GM20431 (cell line): ENCODE measurements around the gene NPIPA7.
"Not testable (repeated sequence)": the region's sequence is repeated elsewhere in the genome, so short reads cannot be mapped to it uniquely, and the experiment has no call there.

Experiments used
- in situ Hi-C: fragments of 300-500 bp; cut with MseI, MboI; formaldehyde crosslinking; loops from one replicate; pipeline ENCODE4 v1.15.0; 2020; ENCODE audit warnings: low sequenced_read_pairs; ENCODE audit not compliant: unreplicated experiment

The NPIPA7 gene

DNA sequence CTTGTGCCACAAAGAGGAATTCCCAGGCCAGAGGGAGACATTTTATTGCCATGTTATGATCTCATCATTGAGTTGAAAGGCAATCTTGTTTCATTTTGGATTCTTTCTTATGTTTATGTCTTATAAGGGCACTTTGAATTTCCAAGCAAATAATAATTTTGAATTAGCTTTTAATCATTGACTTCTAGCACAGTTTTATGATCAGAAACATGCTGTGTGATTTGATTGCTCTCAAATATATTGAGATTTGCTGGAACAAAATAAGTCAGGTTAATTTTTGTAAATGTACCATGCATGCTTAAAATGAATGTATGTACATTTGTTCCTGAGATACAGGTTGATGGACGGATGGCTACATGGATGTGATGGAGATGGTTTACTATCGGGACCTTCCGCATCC is at the start of gene NPIPA7:
TSS of gene NPIPA7 (plus strand) at position 301 of the 400 bp plus-strand sequence. CDS start 105 bp downstream, outside the sequence.
- in situ Hi-C loops = not testable (repeated sequence)

DNA sequence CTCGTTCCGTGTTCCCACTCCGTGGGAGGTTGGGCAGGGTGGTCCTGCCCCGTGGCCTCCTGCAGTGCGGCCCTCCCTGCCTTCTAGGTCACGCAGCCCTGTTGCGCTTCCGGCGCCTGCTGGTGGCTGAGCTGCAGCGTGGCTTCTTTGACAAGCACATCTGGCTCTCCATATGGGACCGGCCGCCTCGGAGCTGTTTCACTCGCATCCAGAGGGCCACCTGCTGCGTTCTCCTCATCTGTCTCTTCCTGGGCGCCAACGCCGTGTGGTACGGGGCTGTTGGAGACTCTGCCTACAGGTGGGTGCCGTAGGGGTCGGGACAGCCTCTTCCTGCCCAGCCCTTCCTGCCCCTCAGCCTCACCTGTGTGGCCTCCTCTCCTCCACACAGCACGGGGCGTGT is 47.5 kb upstream of the NPIPA7 start:
- in situ Hi-C loops = not testable (repeated sequence)

DNA sequence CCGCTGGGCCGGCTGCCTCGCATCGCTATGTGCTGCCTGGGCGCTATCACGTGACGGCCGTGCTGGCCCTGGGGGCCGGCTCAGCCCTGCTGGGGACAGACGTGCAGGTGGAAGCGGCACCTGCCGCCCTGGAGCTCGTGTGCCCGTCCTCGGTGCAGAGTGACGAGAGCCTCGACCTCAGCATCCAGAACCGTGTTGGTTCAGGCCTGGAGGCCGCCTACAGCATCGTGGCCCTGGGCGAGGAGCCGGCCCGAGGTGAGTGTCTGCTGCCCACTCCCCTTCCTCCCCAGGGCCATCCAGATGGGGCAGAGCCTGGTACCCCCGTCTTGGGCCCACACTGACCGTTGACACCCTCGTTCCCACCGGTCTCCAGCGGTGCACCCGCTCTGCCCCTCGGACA is 21.4 kb upstream of the NPIPA7 start:
- in situ Hi-C loops = not testable (repeated sequence)

DNA sequence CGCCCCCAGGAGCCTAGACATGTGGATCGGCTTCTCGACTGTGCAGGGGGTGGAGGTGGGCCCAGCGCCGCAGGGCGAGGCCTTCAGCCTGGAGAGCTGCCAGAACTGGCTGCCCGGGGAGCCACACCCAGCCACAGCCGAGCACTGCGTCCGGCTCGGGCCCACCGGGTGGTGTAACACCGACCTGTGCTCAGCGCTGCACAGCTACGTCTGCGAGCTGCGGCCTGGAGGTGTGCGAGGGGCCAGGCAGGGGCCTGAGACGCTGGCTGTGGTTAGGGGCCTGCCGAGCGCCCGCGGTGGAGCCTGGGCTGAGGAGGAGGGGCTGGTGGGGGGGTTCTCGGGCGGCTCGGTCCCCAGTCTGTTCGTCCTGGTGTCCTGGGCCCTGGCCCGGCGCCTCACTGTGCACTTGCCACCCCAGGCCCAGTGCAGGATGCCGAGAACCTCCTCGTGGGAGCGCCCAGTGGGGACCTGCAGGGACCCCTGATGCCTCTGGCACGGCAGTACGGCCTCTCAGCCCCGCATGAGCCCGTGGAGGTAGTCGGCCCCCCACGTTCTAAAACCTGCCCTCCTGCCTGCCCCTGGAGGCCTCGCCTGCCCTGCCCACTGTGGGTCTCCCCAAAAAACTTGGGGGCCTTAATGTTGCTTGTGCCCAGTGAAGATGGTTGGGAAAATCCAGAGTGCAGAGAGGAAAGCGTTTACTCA is 20.2 kb upstream of the NPIPA7 start:
- in situ Hi-C loops = not testable (repeated sequence)

DNA sequence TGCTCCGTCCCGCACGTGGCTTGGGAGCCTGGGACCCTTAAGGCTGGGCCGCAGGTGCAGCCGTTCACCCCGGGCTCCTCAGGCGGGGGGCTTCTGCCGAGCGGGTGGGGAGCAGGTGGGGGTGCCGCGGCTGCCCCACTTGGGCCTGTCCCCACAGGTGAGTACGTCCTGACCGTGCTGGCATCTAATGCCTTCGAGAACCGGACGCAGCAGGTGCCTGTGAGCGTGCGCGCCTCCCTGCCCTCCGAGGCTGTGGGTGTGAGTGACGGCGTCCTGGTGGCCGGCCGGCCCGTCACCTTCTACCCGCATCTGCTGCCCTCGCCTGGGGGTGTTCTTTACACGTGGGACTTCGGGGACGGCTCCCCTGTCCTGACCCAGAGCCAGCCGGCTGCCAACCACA is 15.3 kb upstream of the NPIPA7 start:
- in situ Hi-C loops = not testable (repeated sequence)

DNA sequence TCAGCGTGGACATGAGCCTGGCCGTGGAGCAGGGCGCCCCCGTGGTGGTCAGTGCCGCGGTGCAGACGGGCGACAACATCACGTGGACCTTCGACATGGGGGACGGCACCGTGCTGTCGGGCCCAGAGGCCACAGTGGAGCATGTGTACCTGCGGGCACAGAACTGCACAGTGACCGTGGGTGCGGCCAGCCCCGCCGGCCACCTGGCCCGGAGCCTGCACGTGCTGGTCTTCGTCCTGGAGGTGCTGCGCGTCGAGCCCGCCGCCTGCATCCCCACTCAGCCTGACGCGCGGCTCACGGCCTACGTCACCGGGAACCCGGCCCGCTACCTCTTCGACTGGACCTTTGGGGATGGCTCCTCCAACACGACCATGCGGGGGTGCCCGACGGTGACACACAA is 14.8 kb upstream of the NPIPA7 start:
- in situ Hi-C loops = not testable (repeated sequence)

DNA sequence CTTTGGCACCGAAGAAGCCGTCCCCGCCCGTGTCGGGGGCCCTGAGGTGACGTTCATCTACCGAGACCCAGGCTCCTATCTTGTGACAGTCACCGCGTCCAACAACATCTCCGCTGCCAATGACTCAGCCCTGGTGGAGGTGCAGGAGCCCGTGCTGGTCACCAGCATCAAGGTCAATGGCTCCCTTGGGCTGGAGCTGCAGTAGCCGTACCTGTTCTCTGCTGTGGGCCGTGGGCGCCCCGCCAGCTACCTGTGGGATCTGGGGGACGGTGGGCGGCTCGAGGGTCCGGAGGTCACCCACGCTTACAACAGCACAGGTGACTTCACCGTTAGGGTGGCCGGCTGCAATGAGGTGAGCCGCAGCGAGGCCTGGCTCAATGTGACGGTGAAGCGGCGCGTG is 14.2 kb upstream of the NPIPA7 start:
- in situ Hi-C loops = not testable (repeated sequence)

DNA sequence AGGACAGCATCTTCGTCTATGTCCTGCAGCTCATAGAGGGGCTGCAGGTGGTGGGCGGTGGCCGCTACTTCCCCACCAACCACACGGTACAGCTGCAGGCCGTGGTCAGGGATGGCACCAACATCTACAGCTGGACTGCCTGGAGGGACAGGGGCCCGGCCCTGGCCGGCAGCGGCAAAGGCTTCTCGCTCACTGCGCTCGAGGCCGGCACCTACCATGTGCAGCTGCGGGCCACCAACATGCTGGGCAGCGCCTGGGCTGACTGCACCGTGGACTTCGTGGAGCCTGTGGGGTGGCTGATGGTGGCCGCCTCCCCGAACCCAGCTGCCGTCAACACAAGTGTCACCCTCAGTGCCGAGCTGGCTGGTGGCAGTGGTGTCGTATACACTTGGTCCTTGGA is 13.6 kb upstream of the NPIPA7 start:
- in situ Hi-C loops = not testable (repeated sequence)

DNA sequence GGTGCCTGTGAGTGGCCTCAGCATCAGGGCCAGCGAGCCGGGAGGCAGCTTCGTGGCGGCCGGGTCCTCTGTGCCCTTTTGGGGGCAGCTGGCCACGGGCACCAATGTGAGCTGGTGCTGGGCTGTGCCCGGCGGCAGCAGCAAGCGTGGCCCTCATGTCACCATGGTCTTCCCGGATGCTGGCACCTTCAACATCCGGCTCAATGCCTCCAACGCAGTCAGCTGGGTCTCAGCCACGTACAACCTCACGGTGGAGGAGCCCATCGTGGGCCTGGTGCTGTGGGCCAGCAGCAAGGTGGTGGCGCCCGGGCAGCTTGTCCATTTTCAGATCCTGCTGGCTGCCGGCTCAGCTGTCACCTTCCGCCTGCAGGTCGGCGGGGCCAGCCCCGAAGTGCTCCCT is 13.1 kb upstream of the NPIPA7 start:
- in situ Hi-C loops = not testable (repeated sequence)

DNA sequence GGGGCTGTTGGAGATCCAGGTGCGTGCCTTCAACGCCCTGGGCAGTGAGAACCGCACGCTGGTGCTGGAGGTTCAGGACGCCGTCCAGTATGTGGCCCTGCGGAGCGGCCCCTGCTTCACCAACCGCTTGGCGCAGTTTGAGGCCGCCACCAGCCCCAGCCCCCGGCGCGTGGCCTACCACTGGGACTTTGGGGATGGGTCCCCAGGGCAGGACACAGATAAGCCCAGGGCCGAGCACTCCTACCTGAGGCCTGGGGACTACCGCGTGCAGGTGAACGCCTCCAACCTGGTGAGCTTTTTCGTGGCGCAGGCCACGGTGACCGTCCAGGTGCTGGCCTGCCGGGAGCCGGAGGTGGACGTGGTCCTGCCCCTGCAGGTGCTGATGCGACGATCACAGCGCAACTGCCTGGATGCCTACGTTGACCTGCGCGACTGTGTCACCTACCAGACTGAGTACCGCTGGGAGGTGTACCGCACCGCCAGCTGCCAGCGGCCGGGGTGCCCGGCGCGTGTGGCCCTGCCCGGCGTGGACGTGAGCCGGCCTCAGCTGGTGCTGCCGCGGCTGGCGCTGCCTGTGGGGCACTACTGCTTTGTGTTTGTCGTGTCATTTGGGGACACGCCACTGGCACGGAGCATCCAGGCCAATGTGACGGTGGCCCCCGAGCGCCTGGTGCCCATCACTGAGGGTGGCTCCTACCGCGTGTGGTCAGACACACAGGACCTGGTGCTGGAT is 12.2 kb upstream of the NPIPA7 start:
- in situ Hi-C loops = not testable (repeated sequence)

DNA sequence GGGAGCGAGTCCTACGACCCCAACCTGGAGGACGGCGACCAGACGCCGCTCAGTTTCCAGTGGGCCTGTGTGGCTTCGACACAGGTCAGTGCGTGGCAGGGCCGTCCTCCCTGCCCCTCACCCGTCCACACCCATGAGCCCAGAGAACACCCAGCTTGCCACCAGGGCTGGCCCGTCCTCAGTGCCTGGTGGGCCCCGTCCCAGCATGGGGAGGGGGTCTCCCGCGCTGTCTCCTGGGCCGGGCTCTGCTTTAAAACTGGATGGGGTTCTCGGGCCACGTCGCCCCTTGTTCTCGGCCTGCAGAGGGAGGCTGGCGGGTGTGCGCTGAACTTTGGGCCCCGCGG is 11.7 kb upstream of the NPIPA7 start:
- in situ Hi-C loops = not testable (repeated sequence)

DNA sequence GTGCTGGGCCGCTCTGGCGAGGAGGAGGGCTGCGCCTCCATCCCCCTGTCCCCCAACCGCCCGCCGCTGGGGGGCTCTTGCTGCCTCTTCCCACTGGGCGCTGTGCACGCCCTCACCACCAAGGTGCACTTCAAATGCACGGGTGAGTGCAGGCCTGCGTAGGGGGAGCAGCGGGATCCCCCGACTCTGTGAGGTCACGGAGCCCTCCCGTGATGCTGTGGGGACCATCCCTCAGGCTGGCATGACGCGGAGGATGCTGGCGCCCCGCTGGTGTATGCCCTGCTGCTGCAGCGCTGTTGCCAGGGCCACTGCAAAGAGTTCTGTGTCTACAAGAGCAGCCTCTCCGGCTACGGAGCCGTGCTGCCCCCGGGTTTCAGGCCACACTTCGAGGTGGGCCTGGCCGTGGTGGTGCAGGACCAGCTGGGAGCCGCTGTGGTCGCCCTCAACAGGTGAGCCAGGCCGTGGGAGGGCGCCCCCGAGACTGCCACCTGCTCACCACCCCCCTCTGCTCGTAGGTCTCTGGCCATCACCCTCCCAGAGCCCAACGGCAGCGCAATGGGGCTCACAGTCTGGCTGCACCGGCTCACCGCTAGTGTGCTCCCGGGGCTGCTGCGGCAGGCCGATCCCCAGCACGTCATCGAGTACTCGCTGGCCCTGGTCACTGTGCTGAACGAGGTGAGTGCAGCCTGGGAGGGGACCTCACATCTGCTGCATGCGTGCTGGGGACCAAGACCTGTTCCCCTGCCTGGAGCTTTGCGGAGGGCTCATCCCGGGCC is 9.7 kb upstream of the NPIPA7 start:
- in situ Hi-C loops = not testable (repeated sequence)

DNA sequence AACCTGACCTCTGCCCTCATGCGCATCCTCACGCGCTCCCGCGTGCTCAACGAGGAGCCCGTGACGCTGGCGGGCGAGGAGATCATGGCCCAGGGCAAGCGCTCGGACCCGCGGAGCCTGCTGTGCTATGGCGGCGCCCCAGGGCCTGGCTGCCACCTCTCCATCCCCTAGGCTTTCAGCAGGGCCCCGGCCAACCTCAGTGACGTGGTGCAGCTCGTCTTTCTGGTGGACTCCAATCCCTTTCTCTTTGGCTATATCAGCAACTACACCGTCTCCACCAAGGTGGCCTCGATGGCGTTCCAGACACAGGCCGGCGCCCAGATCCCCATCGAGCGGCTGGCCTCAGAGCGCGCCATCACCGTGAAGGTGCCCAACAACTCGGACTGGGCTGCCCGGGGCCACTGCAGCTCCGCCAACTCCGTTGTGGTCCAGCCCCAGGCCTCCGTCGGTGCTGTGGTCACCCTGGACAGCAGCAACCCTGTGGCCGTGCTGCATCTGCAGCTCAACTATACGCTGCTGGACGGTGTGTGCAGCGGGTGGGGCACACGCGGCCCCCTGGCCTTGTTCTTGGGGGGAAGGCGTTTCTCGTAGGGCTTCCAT is 7.7 kb upstream of the NPIPA7 start:
- in situ Hi-C loops = not testable (repeated sequence)

DNA sequence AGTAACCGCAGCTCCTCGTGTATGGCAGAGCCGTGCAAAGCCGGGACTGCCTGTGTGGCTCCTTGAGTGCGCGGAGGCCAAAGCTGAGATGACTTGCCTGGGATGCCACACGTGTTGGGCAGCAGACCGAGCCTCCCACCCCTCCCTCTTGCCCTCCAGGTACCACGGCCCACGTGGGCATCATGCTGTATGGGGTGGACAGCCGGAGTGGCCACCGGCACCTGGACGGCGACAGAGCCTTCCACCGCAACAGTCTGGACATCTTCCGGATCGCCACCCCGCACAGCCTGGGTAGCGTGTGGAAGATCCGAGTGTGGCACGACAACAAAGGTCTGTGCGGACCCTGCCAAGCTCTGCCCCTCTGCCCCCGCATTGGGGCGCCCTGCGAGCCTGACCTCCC is 4.7 kb upstream of the NPIPA7 start:
- in situ Hi-C loops = not testable (repeated sequence)

DNA sequence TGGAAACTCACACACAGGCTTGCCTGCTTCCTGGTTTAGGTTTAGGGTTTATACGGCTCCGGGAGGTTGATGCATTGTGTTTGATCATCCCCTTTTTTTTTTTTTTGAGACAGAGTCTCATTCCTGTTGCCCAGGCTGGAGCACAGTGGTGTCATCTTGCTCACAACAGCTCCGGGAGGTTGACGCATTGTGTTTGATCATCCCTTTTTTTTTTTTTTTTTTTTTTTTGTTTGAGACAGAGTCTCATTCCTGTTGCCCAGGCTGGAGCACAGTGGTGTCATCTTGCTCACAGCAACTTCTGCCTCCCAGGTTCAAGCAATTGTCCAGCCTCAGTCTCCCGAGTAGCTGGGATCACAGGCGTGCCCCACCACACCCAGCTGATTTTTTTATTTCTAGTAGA is 20.7 kb downstream of the NPIPA7 start:
- in situ Hi-C loops = not testable (repeated sequence)

DNA sequence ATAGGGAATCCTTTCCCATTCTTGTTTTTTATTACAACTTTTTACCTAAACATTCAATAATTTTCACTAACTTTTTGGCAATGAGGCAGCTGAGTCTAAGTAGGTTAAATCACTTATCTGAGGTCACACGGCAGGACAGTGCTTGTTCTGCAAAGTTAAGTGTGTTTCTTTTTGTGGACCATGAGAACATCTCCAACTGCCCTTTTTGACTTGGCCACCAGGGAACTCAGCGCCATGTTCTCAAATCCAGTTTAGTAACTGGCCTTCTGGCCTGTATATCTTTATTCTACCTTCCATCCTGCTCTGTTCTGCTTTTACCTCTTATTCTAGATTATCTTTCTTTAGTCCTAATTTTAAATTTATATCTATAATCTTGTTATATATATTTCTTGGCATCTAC is 23.4 kb downstream of the NPIPA7 start:
- in situ Hi-C loops = not testable (repeated sequence)

DNA sequence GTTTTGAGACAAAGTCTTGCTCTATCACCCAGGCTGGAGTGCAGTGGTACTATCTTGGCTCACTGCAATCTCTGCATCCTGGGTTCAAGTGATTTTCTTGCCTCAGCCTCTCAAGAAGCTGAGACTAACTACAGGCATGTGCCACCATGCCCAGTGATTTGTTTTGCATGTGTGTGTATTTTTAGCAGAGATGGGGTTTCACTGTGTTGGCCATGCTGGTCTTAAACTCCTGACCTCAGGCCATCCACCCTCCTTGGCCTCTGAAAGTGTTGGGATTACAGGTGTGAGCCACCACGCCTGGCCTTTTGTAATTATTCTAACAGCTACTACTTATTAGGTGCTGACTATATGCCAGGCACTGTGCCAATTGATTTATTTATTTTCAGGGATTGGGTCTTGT is 25.3 kb downstream of the NPIPA7 start:
- in situ Hi-C loops = not testable (repeated sequence)

DNA sequence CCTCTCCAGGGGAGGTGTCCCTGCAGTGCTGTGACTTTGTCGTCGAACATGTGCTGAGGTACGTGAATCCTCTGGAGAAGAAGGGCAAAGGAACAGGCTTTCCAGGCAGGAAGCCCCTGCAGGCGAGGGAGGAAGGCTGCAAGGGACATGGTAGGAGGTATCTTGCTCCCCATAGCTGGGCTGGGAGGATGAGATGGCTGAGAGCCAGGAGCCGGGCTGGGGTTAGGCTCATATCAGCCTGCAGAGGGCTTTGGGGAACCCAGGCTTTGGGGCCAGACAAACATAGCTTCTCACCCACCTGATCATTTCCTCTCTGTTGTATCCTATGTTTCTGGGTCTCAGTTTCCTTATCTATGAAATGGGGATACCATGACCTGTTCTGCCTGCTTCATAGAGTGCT is 26.5 kb downstream of the NPIPA7 start:
- in situ Hi-C loops = not testable (repeated sequence)

DNA sequence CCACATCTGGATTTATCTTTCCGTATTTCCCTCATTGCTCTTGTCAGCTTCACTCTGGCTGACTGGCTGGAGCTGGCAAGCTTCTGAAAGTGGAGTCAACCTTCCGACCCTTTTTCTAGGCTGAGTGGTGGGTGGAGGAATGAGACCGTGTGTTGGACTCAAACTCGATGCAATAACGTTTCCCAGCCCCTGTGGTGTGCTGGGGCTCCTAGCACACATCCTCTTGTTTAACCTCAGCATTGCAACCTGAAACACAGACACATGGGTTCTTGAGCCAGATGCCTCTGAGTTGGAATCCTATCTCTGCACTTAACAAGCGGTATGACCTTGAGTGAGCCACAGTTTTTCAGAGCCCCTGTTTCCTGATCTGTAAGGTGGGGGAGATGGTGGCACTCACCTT is 29.5 kb downstream of the NPIPA7 start:
- in situ Hi-C loops = not testable (repeated sequence)

DNA sequence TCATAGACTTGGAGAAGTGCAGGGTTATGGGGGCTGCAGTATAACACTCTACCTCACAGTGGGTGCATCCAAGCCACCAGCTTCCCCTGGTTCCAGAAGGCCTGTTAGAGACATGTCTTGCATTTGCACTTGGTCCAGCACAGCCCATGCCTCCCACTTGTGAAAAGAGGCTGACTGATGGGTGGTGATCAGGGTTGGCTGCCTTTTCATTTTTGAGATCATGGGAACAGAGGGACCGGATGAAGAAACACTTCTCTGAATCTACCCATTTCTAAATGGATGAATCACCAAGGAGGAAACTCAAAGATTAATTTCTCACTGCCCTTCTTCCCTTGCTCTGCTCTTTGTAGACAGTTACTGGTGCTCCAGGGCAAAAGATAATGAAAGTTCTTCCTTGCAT is 34.8 kb downstream of the NPIPA7 start:
- in situ Hi-C loops = not testable (repeated sequence)

DNA sequence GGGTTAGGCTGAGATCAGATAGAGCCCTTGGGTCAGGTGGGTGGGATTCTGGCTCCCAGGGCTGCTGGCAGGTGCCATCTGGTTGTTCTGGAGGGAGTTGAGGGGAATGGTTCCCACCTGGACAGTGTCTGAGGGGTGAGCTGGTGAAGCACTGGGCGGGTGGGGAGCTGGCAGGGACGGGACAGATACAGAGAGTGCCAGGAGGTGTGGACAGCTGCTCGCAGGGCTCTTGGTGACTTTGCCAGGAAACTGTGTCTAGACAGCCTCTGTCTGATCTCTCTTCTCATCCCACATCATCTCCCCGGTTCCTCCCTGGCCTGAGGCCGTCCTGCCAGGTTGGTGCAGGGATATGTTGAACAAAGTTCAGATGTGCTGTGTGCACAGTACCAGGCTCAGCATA is 38.1 kb downstream of the NPIPA7 start:
- in situ Hi-C loops = not testable (repeated sequence)
